K562 (cell line): ENCODE results near the gene FUT6. TPM values are rescaled to one million over a fixed set of nuclear protein-coding genes. Genes with fewer than 3 reads are reported as not detected.
A peak's percentile ranks its signal among the peaks of the same experiment; 100 is the strongest.

Experiments used
- ATAC-seq: fragments of 200-7000 bp; cut with Tn5 transposase; 3 replicates; pipeline ENCODE4 v1.9.1; 2020; ENCODE audit warnings: moderate library complexity
- BruUV-seq: library from RNA; stranded (reverse); fragments of 400-500 nt; replicated peaks from 2 replicates; lab custom pipeline; 2021; lab: Mats Ljungman, UMichigan
- CTCF ChIA-PET: fragments of 300-600 bp; formaldehyde crosslinking; extraction: SDS; loops from one replicate; lab custom pipeline; 2021; ENCODE audit warnings: low intra/inter-chr PET ratio; lab: Yijun Ruan, JAX
- POLR2A ChIA-PET: fragments of 300-600, 350-650 bp; sonication (Branson Sonifier 250); formaldehyde crosslinking; extraction: SDS; loops from one replicate; lab custom pipeline; 2021; ENCODE audit warnings: antibody characterized with exemption, inconsistent platforms; lab: Yijun Ruan, JAX
- DNase-seq, 4 experiments: peaks; one replicate each; pipeline versions ENCODE4 v3.0.0 to v3.0.0-alpha.2; 2011 to 2018; ENCODE audit warnings: low spot score in 3 of 4, mixed read lengths in 3 of 4; ENCODE audit errors: extremely low read depth in 1 of 4
- FAIRE-seq: peaks from 2 replicates; lab custom pipeline; 2011; peaks lifted over from hg19 to GRCh38; lab: Jason Lieb, UNC
- H2AFZ ChIP-seq: 2 replicates; pipeline ENCODE4 v1.6.0; 2011; ENCODE audit warnings: low read depth, low read length, control low read depth, inconsistent platforms
- H3K27ac ChIP-seq: fragments of 200-600 bp; 3 replicates; pipeline ENCODE4 v1.8.0; 2011; ENCODE audit warnings: low read depth, mild to moderate bottlenecking, control low read depth, inconsistent platforms, low read length, moderate library complexity, mixed read lengths; ENCODE audit errors: extremely low read depth
- H3K27me3 ChIP-seq, 2 experiments: fragments of 300-600 bp in 1 of 2; 2 replicates in 1 of 2; 3 replicates in 1 of 2; pipeline versions ENCODE4 v1.6.0 to v1.8.0; 2011; ENCODE audit warnings: inconsistent platforms in 2 of 2, low read length in 2 of 2, mild to moderate bottlenecking in 1 of 2, mixed read lengths in 1 of 2, moderate library complexity in 1 of 2; ENCODE audit not compliant: control insufficient read depth in 2 of 2, insufficient read depth in 2 of 2
- H3K36me3 ChIP-seq: fragments of 300-600 bp; 3 replicates; pipeline ENCODE4 v1.8.0; 2011; ENCODE audit warnings: mild to moderate bottlenecking, low read length, inconsistent platforms; ENCODE audit not compliant: control insufficient read depth, insufficient read depth
- H3K4me1 ChIP-seq, 2 experiments: fragments of 200-600 bp in 1 of 2; replicated peaks in 1 of 2; 2 replicates in 1 of 2; 3 replicates in 1 of 2; pipeline versions ENCODE4 v1.5.1 to v1.8.0; 2011; ENCODE audit warnings: inconsistent platforms in 2 of 2, low read length in 2 of 2, mild to moderate bottlenecking in 1 of 2, mixed read lengths in 1 of 2, moderate library complexity in 1 of 2; ENCODE audit not compliant: control insufficient read depth in 2 of 2, insufficient read depth in 2 of 2
- H3K4me2 ChIP-seq: 2 replicates; pipeline ENCODE4 v1.6.1; 2011; ENCODE audit warnings: low read length, control low read depth, inconsistent platforms, mixed read lengths; ENCODE audit not compliant: insufficient read depth
- H3K4me3 ChIP-seq: fragments of 200-600 bp; sonication (generic), shearing (Covaris generic); 2 replicates; pipeline ENCODE4 v1.5.1; 2016; ENCODE audit warnings: control low read depth, inconsistent platforms
- H3K79me2 ChIP-seq: fragments of 200-600 bp; 3 replicates; pipeline ENCODE4 v1.8.0; 2011; ENCODE audit warnings: low read length, inconsistent platforms; ENCODE audit not compliant: control insufficient read depth, insufficient read depth
- H3K9ac ChIP-seq, 2 experiments: 2 replicates each; pipeline versions ENCODE4 v1.6.0 to v1.6.1; 2011; ENCODE audit warnings: low read depth in 2 of 2, low read length in 2 of 2, control low read depth in 1 of 2, inconsistent platforms in 1 of 2, mild to moderate bottlenecking in 1 of 2, mixed read lengths in 1 of 2; ENCODE audit not compliant: insufficient read depth in 1 of 2
- H3K9me1 ChIP-seq: one replicate; pipeline ENCODE4 v1.6.0; 2011; ENCODE audit warnings: inconsistent platforms, mild to moderate bottlenecking, low read length, moderate library complexity; ENCODE audit not compliant: control insufficient read depth, insufficient read depth
- H3K9me3 ChIP-seq: replicated peaks from 2 replicates; pipeline ENCODE4 v1.5.1; 2011; ENCODE audit warnings: low read depth, low read length, inconsistent platforms; ENCODE audit not compliant: control insufficient read depth, insufficient read depth
- H4K20me1 ChIP-seq: replicated peaks from 2 replicates; pipeline ENCODE4 v1.6.1; 2011; ENCODE audit warnings: low read length, inconsistent platforms, mixed read lengths; ENCODE audit not compliant: control insufficient read depth, insufficient read depth
- BRD9 ChIP-seq: fragments of 450-650 bp; IDR thresholded peaks from 2 replicates; pipeline ENCODE4 v1.6.1; 2018; ENCODE audit warnings: low read depth; ENCODE audit not compliant: partially characterized antibody
- CHAMP1 ChIP-seq: fragments of 450-650 bp; IDR thresholded peaks from 2 replicates; pipeline ENCODE4 v1.6.1; 2016; ENCODE audit warnings: mild to moderate bottlenecking
- EP300 ChIP-seq: IDR thresholded peaks from 2 replicates; pipeline ENCODE4 v1.6.1; 2012; ENCODE audit warnings: low read length, improper control_type of control experiment
- HES1 ChIP-seq: fragments of 450-650 bp; IDR thresholded peaks from 2 replicates; pipeline ENCODE4 v1.6.1; 2016; ENCODE audit warnings: low read depth, mild to moderate bottlenecking, moderate library complexity
- MYC ChIP-seq, 2 experiments: fragments of 250-450 bp in 1 of 2; sonication (Bioruptor Pico) in 1 of 2; IDR thresholded peaks; 2 replicates each; pipeline versions ENCODE4 v1.5.1 to v1.6.1; 2012 to 2021; ENCODE audit warnings: low read depth in 2 of 2, borderline replicate concordance in 1 of 2, improper control_type of control experiment in 1 of 2, low read length in 1 of 2, mild to moderate bottlenecking in 1 of 2, moderate library complexity in 1 of 2
- REST ChIP-seq, 2 experiments: fragments of 450-650 bp; formaldehyde crosslinking in 1 of 2; IDR thresholded peaks; 2 replicates each; pipeline versions ENCODE4 v1.4.0 to v1.6.1; 2014 to 2020; ENCODE audit warnings: mild to moderate bottlenecking in 2 of 2, borderline replicate concordance in 1 of 2, low read depth in 1 of 2
- TARDBP ChIP-seq: fragments of 450-650 bp; IDR thresholded peaks from 2 replicates; pipeline ENCODE4 v1.6.1; 2016
- WGBS: fragments of 100-300 bp; shearing (Covaris generic); methylation state at CpG from one replicate; pipeline ENCODE4 v1.1.6; 2016; ENCODE audit warnings: low coverage, mixed read lengths; ENCODE audit not compliant: insufficient coverage; ENCODE audit errors: missing lambda C conversion rate; 5-methylcytosine and 5-hydroxymethylcytosine counted together
- in situ Hi-C: fragments of 300-500 bp; cut with MboI; formaldehyde crosslinking; loops from 4 replicates; pipeline ENCODE4 v1.15.0; 2018; ENCODE audit warnings: inconsistent platforms, mixed read lengths
- intact Hi-C: fragments of 100-400 bp; cut with micrococcal nuclease; formaldehyde crosslinking; loops from 2 replicates; pipeline ENCODE4 v1.14.2; 2022
- polyA plus RNA-seq, 8 experiments: library from polyadenylated mRNA; depleted of rRNA in 4 of 8; stranded (reverse) in 5 of 8; unstranded in 3 of 8; fragments of >200 nt; fragmentation: Nextera tagmentation in 2 of 8; fragmentation: Illumina TruSeq in 1 of 8; extraction: Ambion mirVana in 2 of 8; extraction: Trizol in 1 of 8; gene quantifications; 2 replicates each; pipeline versions ENCODE4 v1.2.1 to v1.2.3, GENCODE V29; 2011 to 2014; ENCODE audit warnings: inconsistent platforms in 1 of 8, missing spikeins in 1 of 8
- total RNA-seq, 7 experiments: library from RNA; depleted of rRNA in 6 of 7; stranded (reverse); fragments of >200 nt in 6 of 7; fragmentation: Illumina TruSeq in 2 of 7; extraction: Trizol in 2 of 7; gene quantifications; 2 replicates each; pipeline versions ENCODE4 v1.2.1 to v1.2.3, GENCODE V29; 2011 to 2021; ENCODE audit warnings: low replicate concordance in 1 of 7

The FUT6 gene
- total and polyA plus RNA-seq, 9 of the 15 experiments (the other 6 are each of a cell fraction or from before 2014, with no cell fraction given) = 0.04 TPM; not detected in 8

GRCh38 chr19:5864725-5865486, 25.4 kb upstream of the FUT6 start:
- Histone ChIP-seq H3K4me3 (no peak overlapping the region), H2AFZ (no peak overlapping the region), H3K4me1 (peaks cover 0 to 23% of the 10 kb centered on the region in 2 experiments; a peak in 2 of 5 replicates), H3K4me2 (no peak overlapping the region), H3K36me3 (no peaks in the 10 kb centered on the region), H3K27ac (no peak overlapping the region), H3K9me3 (no peaks in the 10 kb centered on the region), H3K27me3 (peaks cover 2 to 19% of the 10 kb centered on the region in 2 experiments; a peak in 2 of 5 replicates), H3K79me2 (no peaks in the 10 kb centered on the region), H4K20me1 (peaks cover 3% of the 10 kb centered on the region; the same call in 1 of the 2 replicates), H3K9me1 (no peaks in the 10 kb centered on the region), H3K9ac (peak overlapping the region in 1 of 2 experiments; percentile 46; a peak in 2 of 4 replicates)
- no peak for ATAC-seq
- CTCF ChIA-PET = no interaction called here
- peak in 1 of 4 experiments; percentile 6 for DNase-seq
- 33% methylated on average over 14 of the region's 14 CpGs for WGBS
- intact Hi-C loops = no loop called here
- POLR2A ChIA-PET = interaction anchor here (1.2 kb wide), 1 partner anchor 12 kb away, joined by 3 read pairs; no protein-coding TSS in a partner anchor
- in situ Hi-C loops = no loop called here
- no peak for FAIRE-seq
- BruUV-seq = no TSS peak
- TF ChIP-seq BRD9 = no peak
- no peak for TF ChIP-seq CHAMP1
- TF ChIP-seq HES1 = no peak
- no peak for TF ChIP-seq MYC (IDR thresholded peaks at IDR 0.05; ENCODE audit: low read depth, low read length)
- no peak for TF ChIP-seq MYC (CRISPR knock-in tag; IDR thresholded peaks at IDR 0.05; ENCODE audit: borderline replicate concordance, low read depth)
- peak; percentile 54 for TF ChIP-seq REST (IDR thresholded peaks at IDR 0.05; ENCODE audit: borderline replicate concordance)
- TF ChIP-seq REST (CRISPR knock-in tag; IDR thresholded peaks at IDR 0.05; ENCODE audit: low read depth) = no peak
- TF ChIP-seq TARDBP = no peak
- peak; percentile 17; the same call in 1 of the 2 replicates for TF ChIP-seq EP300
